HTERT RPE-1 (cell line): Measurements from ENCODE around the gene APC2.

Experiments used
- in situ Hi-C: fragments of 300-500 bp; cut with MboI; formaldehyde crosslinking; loops from 4 replicates; pipeline ENCODE4 v1.14.3; 2020; ENCODE audit warnings: low sequenced_read_pairs

APC2 gene, protein sequence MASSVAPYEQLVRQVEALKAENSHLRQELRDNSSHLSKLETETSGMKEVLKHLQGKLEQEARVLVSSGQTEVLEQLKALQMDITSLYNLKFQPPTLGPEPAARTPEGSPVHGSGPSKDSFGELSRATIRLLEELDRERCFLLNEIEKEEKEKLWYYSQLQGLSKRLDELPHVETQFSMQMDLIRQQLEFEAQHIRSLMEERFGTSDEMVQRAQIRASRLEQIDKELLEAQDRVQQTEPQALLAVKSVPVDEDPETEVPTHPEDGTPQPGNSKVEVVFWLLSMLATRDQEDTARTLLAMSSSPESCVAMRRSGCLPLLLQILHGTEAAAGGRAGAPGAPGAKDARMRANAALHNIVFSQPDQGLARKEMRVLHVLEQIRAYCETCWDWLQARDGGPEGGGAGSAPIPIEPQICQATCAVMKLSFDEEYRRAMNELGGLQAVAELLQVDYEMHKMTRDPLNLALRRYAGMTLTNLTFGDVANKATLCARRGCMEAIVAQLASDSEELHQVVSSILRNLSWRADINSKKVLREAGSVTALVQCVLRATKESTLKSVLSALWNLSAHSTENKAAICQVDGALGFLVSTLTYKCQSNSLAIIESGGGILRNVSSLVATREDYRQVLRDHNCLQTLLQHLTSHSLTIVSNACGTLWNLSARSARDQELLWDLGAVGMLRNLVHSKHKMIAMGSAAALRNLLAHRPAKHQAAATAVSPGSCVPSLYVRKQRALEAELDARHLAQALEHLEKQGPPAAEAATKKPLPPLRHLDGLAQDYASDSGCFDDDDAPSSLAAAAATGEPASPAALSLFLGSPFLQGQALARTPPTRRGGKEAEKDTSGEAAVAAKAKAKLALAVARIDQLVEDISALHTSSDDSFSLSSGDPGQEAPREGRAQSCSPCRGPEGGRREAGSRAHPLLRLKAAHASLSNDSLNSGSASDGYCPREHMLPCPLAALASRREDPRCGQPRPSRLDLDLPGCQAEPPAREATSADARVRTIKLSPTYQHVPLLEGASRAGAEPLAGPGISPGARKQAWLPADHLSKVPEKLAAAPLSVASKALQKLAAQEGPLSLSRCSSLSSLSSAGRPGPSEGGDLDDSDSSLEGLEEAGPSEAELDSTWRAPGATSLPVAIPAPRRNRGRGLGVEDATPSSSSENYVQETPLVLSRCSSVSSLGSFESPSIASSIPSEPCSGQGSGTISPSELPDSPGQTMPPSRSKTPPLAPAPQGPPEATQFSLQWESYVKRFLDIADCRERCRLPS (N-terminal part only)

DNA sequence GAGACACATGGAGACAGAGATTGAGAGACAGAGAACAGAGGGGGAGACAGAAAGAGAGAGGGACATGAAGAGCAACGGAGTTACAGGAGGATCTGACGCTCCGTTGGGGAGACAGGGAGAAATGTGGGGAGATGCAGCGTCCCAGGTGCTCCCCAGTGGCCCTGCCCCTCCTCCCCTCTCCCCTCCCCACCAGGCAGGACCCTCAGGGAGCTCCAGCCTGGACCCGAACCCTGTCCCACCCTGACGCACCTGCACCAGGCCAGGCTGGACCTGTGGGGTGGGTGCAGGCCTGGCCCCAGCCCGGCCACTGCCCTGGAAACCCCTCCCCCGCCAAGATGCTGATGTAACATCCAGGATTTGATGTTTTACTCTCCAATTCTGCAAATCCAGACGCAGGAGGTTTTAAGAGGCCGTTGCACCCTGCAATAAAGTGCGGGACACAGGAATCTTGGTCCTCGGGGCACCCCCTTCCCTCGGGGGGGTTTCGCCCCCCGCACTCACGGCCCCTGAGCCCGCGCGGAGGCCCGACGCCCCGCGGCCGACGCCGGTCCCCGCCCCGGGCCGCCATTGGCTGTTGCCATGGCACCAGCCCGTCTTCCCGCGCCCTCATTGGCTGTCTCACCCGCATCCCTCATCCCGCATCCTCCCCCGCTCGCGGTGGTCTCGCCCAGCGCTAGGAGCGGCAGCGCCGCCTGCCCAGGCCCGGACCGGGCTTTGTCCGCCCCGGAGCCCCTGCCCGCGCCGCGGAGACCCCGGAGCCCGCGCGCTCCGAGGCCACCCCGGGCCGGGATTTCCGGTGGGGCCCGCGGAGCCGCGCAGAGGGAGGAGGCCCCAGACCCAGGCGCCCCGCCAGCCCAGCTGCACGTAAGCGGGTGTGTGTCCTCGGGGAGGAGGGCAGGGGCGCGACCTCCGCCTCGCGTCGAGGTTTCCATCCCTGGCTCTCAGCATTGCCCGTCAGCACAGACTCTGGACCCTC, at the start of gene APC2:
Gene APC2, plus strand, starts transcription at position 655 of the 976 bp plus-strand sequence. CDS start 2,881 bp downstream, outside the sequence.
- in situ Hi-C loops = no loop called here

DNA sequence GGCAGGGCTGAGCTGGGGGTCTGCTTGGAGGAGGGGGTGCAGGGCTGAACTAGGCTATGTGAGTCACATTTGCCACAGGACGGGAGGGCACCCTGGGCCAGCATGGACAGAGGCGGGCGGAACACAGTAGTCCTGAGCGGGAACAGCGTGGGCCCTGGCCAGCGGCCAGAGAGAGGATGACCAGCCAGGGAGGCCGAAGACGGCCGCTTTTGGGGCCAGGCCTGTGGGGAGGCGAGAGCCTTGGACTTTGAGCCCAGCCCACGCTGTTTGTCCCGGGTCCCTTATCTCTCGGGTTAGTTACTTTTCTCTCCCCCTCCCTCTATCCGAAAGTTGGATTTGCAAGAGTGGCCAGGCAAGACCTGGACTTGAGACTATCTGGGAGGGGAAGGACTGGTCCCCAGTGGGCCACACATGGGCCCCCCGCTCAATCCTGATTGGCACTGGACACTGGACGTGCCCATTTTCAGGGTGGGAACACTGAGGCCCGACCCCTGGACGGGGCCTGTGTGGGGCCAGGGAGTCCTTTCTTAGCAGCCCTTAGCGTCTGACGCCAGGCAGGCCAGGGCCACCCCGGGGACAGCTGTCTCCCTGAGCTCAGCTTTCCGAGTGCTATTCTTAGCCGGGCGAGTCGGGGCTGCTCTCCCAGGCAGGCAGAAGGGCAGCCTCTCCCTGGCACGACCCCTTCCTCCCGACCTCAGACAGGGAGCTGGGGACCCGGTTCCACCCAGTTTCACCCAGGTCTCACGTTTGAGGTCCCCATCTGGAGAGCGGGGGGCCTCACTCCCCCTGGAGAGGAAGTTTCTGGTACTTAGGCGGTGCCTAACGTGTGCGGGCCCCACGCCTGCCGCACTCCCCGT, 49.4 kb upstream of the APC2 start:
- in situ Hi-C loops = no loop called here

DNA sequence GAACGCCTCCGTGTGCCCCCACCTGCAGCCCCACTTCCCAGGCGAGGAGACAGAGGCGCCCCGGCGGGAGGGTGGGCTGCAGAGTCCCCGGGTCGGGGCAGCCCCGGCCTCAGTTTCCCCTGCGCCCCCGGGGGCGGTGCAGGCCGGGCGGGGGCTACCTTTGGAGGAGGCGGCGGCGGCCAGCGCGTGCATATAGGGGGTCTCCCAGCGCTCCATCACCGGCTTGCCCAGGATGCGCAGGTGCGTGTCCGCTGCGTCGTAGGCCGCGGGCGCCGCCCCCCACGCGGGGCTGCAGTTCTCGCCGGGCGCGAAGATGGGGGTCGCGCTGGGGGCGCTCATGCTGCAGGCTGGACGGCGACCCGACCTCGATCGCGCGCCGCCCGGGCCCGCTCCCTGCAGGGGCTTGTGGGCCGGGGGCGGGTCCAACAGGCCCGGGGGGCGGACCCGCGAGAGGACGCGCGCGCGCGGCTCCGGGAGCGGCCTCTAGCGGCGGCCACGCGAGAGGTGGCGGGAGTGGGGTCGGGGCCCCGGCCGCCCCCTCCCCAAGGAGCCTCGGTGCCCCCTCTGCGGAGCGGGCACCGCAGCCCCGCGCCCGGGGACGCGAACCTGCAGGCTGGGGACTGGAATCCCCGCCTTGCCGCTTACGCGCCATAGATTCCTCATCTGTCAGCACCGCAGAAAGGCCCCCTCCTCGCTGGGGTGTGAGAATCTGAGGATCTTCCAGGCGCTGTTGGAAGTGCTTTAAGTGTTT, 48.6 kb upstream of the APC2 start, which contains the start of gene GAMT:
Gene GAMT, minus strand, starts transcription at position 405 of the 751 bp plus-strand sequence. Its CDS starts 66 bp downstream, at position 339.
- in situ Hi-C loops = no loop called here

GRCh38 chr19:1401889-1402217, 48.1 kb upstream of the APC2 start:
- in situ Hi-C loops = no loop called here

DNA sequence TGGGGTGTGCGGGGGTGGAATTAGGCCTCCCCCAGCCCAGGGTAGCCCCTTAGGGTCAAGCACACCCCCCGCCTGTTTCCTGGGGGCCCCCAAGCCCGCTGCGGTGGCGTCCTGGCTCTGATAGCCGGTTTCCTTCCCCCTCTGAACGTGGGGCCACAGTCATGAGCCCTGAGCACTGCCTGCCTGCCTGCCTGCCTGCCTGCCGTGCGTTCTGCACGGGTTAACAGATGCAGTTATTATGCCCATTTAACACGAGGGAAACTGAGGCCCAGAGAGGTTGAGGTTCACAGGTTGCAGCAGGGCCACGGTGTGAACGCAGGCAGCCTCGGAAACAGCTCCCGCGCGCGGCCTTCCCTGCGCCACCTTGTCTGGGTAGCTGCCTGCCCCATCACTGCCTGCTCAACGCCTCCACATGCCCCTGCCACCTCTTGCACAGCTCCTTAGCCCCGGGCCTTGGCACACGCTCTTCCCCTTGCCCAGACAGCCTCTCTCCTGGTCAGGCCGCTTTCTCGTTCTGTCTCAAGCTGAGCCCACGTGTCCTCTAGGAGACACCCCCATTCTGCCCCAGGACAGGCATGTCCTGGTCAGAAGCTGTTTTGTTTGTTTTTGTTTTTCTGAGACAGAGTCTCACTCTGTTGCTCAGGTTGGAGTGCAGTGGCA, 47.4 kb upstream of the APC2 start:
- in situ Hi-C loops = no loop called here

DNA sequence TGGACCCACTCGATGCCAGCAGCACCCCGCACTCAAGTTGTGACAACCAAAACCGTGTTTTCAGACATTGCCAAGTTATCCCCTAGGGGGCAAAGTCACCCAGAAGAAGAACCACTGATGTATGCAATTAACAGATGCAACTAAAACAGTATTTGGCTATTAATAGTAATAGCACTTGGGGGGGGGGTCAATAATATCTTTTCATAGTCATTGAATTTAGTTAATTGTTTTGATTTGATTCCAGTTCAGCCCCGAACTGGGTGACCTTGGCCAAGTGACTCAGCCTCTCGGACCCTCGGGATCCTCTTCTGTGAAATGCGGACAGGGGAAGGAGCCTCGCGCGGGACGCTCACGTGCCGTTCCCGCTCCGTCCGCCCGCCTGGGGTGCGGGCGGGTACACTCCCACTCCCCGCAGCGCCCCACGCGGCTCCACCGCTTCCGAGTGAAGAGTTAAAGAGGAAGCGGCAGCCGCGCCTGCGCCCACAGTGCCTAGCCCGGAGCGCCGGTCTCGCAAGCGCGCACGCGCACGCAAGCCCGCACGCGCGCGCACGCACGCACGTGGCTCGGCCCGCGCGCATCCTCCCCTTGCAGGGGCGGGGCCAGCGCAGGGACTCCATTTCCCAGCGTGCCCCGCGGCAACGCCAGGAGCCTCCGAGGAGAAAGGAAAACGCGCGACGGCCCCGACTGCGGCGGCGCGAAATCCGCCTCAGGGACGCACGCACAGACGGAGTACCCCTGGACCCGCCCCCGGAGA, 43.0 kb upstream of the APC2 start:
- in situ Hi-C loops = no loop called here

DNA sequence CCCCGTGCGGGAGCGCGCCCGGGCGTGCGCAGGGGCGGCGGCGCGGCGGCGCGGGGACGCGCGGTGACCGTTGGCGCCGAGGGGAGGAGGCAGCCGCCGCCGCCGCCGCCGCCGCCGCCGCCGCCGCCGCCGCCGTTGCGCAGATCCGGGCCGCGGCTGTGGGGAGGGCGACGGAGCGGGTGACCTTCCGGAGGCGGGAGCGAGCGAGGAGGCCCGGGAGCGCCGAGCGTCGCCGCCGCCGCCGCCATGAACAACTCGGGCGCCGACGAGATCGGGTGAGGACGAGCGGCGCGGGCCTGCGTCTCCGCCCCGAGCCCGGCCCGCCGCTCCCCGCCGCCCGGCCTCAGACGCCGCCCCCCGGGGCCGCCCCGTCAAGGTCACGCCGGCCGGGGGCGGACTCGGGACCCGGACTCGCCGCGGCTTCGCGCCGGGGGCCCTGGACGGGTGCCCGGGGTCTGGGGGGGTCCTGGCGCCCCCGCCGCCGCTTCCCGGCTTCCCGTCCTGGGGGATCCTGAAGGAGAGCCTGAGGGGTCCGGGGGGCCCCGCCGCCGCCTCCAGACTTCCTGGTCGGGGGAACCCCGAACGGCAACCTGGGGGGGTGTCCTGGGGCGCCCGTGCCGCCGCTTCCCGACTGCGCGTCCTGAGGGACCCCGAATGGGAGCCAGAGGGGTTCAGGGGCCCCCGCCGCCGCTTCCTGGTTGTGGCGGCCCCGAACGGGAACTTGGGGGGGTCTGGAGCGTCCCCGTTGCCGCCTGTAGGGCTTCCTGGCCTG, 42.2 kb upstream of the APC2 start, which contains the start of gene DAZAP1:
Gene DAZAP1, plus strand, starts transcription at position 59 of the 772 bp plus-strand sequence. Its CDS starts 188 bp downstream, at position 247.
- in situ Hi-C loops = no loop called here

- in situ Hi-C loops = no loop called here
These were observed 41.4 kb upstream of the APC2 start for GRCh38 chr19:1408300-1409203.

- in situ Hi-C loops = no loop called here
These were observed 40.5 kb upstream of the APC2 start for GRCh38 chr19:1409204-1410005.

DNA sequence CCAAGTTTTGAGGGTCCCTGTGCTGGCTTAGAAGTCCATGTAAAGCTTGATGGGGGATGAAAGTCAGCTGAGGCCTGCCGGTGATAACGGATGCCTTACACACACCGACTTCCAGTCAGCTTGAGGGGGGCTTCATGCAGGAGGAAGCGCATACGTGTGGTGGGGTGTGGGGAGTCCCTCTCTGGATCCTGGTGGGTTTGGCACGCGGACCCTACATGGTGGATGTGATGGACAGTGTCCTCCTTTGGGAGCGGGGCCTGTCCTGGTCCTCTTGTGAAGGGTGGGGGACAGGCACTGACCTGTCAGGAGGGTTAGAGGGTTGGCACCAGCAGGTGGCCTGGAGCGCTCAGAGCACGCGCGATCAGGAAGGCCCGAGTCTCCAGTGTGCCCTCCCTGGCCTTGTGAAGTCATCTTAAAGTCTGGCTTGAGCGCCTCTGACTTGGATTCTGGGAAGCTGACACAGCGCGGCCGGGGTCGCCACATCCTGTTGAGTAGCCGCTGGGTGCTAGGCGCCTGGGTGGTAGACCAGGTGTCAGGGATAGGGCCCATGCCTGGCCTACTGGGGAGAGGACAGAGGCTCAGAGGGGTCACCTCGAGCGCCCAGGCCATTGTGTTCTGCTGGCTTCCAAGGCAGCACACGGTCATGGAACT, 39.7 kb upstream of the APC2 start:
- in situ Hi-C loops = no loop called here

GRCh38 chr19:1410789-1411188, 39.1 kb upstream of the APC2 start:
- in situ Hi-C loops = no loop called here

DNA sequence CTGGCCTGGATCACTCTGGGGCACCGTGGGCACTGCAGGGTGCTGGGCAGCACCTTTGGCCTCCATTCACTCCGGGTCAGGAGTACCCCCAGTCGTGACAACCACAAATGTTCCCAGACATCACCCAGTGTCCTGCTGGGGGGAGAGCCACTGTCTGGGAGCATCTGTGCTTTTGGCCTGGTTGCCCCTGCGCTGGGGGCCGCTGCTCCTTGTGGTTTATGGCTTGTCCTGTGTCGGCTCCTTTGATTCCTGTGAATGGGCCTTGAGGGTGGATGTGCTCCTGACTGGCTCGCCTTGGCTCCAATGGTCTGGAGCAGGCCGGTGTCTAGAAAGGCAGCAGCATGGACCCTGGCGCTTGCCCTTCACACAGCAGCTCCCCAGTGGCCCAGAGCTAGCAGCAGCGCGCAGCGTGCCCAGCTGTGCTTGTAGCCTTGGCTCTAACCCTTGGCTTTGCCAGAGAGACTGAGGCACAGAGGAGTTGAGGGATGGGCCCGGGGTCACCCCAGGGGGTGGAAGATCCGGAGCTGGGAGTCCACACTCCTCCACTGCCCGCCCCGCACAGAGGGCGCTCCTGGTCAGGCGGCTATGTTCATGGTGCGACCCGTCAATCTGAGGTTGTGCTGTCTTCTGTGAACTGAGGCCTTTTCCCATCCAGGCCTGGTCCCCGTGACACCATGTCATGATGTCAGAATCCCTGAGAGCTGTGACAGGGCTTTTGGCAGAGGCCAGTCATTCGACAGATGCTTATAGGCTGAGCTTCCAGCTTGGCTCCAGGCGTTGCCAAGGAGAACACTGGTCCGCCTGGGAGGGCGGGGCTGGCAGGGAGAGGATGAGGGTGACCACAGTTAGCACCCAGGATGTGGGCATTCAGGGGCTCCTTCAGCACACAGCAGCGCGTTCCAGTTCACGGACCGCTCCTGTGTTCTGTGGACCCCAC, 38.4 kb upstream of the APC2 start:
- in situ Hi-C loops = no loop called here
